Mucosa of descending colon (tissue), 3 donors: ENCODE results near the gene ANXA5. TPM values are rescaled to one million over a fixed set of nuclear protein-coding genes. Genes with fewer than 3 reads are reported as not detected.

Experiments used
- ATAC-seq: fragments of 200-7000 bp; cut with Tn5 transposase; one replicate; pipeline ENCODE4 v1.9.1; 2020; ENCODE audit warnings: mild to moderate bottlenecking, moderate library complexity
- DNase-seq, 3 donors: peaks; one replicate each; pipeline ENCODE4 v3.0.0-alpha.2; 2020
- H3K36me3 ChIP-seq: fragments of 200-600 bp; one replicate; pipeline ENCODE4 v1.8.0; 2021; ENCODE audit warnings: low read depth, mild to moderate bottlenecking
- H3K4me1 ChIP-seq: fragments of 200-600 bp; one replicate; pipeline ENCODE4 v1.8.0; 2021; ENCODE audit warnings: low read depth, mild to moderate bottlenecking
- H3K4me3 ChIP-seq: fragments of 200-600 bp; one replicate; pipeline ENCODE4 v1.8.0; 2021; ENCODE audit warnings: mild to moderate bottlenecking
- H3K9me3 ChIP-seq: fragments of 200-600 bp; one replicate; pipeline ENCODE4 v1.8.0; 2021; ENCODE audit warnings: mild to moderate bottlenecking
- intact Hi-C, 2 donors: fragments of 100-400 bp; cut with DNase I in 1 of 2; cut with micrococcal nuclease in 1 of 2; formaldehyde crosslinking; loops; one replicate each; pipeline versions ENCODE4 v1.11.0 to v1.11.1; 2022; cut with DNase I, micrococcal nuclease
- total RNA-seq, 3 donors: library from RNA; stranded (reverse); fragmentation: NEBNext Ultra II Directional in 2 of 3; extraction: Animal tissue kit (Norgen Biotek cat#: 25700) in 2 of 3; gene quantifications; one replicate each; pipeline versions ENCODE4 v1.2.1 to v1.2.4, GENCODE V29; 2021 to 2023
- TF ChIP-seq, protein P1 (sequence below): fragments of 200-600 bp; IDR thresholded peaks from one replicate; pipeline ENCODE4 v1.8.0; 2022; ENCODE audit warnings: antibody characterized with exemption, mild to moderate bottlenecking
- donor health status: DM: no; HTN: no; CAD: no; lungs with moderate emphysema.
- donor health status: DM: no; HTN: no; CAD: no.
- donor health status: DM: no; HTN: yes; CAD: no.

ANXA5 gene
- total RNA-seq, 3 donors from 2014 or later = 47.3 to 157 (median 89.2) TPM

DNA sequence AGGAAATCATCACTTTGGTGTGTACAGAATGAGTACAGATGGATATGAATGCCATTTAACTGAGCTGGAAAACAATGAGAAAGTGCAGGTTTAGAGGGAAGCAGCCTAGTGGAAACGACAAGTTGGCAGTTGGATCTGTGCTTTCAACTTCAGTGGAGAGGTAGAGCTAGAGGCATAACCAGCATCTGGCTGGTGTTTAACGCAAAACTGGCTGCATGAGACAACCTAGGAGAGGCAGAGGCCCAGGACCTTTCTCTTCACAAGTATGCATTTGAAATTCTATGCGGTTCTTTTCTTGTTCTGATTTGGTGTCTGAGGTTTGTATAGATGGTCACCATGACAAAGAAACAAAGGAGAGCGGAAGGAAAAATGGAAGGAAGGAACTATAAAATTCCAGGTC lies 63.1 kb downstream of the ANXA5 start:
- TF ChIP-seq, protein P1, sequence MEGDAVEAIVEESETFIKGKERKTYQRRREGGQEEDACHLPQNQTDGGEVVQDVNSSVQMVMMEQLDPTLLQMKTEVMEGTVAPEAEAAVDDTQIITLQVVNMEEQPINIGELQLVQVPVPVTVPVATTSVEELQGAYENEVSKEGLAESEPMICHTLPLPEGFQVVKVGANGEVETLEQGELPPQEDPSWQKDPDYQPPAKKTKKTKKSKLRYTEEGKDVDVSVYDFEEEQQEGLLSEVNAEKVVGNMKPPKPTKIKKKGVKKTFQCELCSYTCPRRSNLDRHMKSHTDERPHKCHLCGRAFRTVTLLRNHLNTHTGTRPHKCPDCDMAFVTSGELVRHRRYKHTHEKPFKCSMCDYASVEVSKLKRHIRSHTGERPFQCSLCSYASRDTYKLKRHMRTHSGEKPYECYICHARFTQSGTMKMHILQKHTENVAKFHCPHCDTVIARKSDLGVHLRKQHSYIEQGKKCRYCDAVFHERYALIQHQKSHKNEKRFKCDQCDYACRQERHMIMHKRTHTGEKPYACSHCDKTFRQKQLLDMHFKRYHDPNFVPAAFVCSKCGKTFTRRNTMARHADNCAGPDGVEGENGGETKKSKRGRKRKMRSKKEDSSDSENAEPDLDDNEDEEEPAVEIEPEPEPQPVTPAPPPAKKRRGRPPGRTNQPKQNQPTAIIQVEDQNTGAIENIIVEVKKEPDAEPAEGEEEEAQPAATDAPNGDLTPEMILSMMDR = no peak
- DNase-seq = no peak
- H3K4me3 ChIP-seq = no peak overlapping the region
- no peaks in the 10 kb centered on the region for H3K9me3 ChIP-seq
- H3K36me3 ChIP-seq = no peaks in the 10 kb centered on the region
- H3K4me1 ChIP-seq = no peaks in the 10 kb centered on the region
- ATAC-seq = no peak
- intact Hi-C loops = no loop called here

DNA sequence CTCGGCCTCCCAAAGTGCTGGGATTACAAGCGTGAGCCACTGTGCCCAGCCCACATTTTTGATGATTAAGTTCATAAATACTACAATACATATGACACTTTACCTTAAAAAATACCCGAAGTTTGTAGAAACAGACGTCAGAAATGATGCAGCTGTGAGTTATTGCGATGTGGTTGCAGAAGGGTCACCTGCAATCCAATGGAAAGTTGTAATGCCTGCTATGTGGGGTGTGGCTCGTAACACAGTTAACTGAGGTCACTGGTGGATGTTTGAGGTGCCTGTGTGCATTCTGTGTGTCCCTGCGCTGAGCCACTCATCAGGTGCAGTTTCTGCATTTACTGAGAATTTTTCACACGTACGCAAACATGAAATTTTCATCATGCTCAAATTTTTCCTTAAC lies 64.1 kb downstream of the ANXA5 start:
- H3K4me1 ChIP-seq = no peaks in the 10 kb centered on the region
- TF ChIP-seq, protein P1 = no peak
- no peaks in the 10 kb centered on the region for H3K36me3 ChIP-seq
- intact Hi-C loops = no loop called here
- H3K4me3 ChIP-seq = no peak overlapping the region
- DNase-seq (no peak), ATAC-seq (no peak)
- no peaks in the 10 kb centered on the region for H3K9me3 ChIP-seq

Other genes starting within 250 kb of the ANXA5 start
- 1 to 10 TPM in 1 of 3 donors, not detected in 2; 1.0 TPM for gene SMIM43, start 68.2 kb upstream of the ANXA5 start, total RNA-seq
- 10 to 100 TPM; 12.5 to 16.0 (median 12.6) TPM for gene EXOSC9, start 104.3 kb upstream of the ANXA5 start, total RNA-seq
- 10 to 100 TPM in 1 of 3 donors, 1 to 10 TPM in 2; 2.8 to 18.9 (median 4.0) TPM for gene CCNA2, start 126.9 kb upstream of the ANXA5 start, total RNA-seq
- gene BBS7, start 173.5 kb upstream of the ANXA5 start, total RNA-seq = 10 to 100 TPM in 2 of 3 donors, 1 to 10 TPM in 1; 9.4 to 19.6 (median 13.5) TPM